Activated CD4-positive, CD25-positive, alpha-beta regulatory T cell (primary cell): ENCODE measurements around the gene TTLL5.

Experiments
- DNase-seq, 4 experiments: peaks; one replicate each; lab custom pipeline; 2025; lab: John Stamatoyannopoulos, UW

The TTLL5 gene

DNA sequence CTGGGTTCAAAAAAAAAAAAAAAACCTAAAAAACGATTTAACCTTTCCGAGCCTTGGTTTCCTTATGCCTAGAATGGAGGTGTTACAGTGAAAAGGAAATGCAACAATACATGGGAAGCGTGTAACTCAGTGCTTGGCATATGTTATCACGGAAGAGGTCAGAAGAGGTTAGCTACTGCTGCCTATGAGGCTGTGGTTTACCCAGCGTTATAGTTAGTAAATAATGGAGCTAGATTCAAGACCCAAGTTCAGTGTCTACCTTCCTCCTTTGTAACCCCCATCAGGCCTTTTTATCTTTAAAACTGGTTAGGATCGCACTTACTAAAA, 325.4 kb downstream of the TTLL5 start:
- no peak for DNase-seq

DNA sequence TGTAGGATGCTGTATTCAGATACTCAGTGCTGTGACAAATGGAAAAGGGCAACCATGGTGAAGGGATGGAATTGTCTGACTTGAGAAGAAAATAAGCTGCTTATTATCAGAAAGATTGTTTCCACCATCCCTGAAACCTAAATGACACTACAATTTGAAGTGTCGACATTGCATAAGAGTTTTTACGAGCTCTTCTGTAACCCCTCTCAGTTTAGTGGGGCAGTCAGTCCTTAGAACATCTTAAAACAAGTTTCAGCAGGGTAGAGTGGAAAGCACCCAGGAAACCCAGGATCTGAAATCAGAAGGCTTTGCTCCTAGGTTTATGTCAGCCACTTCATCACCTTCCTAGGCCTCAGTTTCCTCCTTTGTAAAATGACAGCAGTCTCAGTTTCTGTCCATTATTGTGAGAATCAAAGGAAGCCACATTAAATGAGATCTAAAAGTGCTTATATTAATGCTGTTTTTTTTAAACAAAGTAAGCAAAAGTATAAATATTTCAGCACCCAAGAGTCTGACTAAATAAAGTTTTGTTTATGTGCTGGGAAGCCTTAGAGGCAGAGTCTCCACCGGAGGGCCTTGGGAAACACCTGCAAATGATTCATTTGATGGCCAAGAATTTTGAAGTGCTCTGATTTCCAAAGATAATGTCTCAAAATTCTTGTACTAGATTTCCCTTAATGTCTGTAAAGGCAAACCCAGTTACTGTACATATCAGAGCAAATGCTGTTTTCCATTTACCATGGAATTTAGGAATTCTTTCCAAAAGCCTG, 326.3 kb downstream of the TTLL5 start:
- DNase-seq, result no peak

DNA sequence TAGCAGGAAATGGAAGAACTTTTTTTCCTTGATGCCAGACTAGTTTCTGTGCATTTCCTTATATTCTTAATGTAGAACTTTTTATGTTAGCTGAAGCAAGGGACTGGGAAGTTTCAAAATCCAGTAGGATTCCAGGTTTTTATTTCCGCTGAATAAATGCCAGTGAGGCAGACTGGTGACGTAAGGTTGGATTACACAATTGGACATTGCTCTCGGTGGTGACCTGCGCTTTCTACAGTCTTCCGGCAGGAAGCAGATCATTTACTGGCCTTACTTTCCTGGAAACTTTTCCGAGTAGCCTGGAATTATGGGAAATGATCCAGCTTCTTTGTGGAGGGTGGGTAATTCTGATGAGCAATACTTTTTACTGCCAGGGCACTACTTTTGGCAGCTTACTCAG, 328.1 kb downstream of the TTLL5 start:
- DNase-seq, result no peak

DNA sequence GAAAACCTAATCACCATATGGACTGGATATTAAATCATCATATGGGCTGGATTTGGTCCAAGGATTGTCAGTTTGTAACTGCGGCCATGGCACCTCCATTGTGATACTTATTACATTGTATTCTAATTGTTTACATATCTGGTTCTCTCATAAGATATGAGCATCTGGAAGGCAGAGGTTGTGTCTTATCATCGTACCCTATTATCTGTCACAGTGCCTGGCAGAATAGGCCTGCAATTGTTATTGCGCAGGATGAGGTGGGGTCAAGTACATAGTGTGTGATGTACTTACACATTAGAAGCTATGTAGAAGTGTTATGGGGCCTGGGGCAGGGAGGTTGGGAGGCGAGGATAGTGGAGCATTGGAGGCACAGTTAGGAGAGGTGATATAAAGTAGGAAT, 329.3 kb downstream of the TTLL5 start:
- no peak for DNase-seq

DNA sequence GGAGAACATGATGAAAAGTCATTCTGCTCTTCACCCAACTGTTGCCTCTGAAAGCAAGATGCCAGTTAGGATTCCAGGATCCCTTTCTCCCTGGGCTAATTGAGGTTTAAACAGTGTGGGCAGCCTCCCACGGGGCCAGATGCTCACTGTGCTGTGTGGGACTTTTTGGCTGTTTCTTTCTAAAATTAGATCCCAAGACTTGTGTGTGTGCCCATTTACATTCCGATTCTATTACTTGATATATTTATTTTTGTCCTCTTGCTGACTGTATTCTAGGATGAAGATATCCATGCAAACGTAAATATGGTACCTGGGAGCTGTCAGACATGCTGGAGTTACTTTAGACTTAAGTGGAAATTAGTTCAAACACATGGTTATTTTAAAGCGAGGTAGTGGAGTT, 330.7 kb downstream of the TTLL5 start:
- no peak for DNase-seq

DNA sequence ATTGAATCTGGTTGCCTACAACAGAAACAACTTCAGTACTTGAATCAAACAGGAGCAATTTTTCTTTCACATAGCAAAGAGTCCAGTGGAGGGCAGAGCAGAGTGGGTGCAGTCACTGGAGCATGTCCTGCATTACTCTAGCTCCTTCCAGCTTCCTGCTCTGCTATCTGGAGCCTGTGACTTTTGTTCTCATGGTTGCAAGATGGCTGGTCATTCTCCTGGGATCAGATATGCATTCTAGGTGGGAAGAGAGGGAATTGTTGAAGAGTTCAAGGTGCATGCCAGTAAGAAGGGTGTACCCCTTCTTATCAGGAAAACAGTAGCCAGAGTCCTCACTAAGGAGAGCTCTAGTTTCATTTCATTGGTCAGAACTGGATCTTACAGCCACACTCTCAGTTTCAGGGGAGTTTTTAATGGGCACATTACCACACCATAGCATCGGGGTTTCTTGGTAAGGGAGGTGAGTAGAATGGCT, 332.6 kb downstream of the TTLL5 start:
- no peak for DNase-seq

DNA sequence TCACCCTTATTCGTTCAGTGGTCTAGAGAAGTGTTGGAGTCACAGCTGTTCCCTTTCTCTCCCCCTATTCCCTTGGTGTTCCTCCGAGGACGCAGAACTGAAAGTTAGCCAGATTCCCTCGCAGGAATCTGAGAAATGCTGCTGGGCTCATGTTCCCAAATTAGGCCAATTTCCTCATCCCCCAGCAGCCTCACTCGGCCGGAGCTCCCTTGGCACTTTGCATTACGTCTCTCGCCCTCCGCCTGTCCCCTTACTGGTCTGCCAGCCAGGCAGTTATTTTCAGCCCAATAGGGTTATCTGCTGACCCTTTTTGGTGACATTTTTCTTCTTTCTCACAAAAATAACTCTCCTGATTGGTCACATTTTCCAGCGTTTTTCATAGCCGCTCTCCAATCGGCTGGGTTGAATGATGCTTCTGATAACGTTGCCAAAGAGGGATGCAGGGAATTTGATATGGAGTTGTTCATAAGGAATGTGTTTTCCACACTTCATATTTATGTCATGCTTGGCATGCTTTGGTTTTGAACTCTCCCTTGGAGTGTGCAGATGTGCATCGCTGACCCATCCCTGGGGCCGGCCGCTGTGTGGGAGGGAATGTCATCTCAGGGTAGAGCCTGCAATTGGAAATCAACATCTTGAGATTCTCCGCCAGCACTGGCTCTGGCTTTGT, 334.5 kb downstream of the TTLL5 start:
- no peak for DNase-seq

DNA sequence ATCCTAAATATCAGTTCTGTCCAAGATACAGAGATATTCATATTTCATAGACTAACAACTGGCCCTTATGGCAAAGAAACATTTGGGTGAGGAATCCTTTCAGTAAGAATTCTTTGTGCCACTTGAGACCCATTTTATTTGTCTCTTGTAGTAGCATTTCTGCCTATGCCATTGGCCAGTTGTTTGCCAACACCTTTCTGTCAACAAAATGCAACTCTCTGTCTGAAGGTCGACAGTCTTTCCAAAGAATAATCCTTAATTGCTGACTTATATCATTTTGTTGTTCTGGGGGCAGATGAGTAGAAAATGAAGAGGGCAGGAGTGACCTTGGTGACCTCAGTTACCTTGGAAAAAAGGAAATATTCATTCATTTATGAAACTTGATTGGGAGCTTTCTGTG, 335.4 kb downstream of the TTLL5 start:
- no peak for DNase-seq

DNA sequence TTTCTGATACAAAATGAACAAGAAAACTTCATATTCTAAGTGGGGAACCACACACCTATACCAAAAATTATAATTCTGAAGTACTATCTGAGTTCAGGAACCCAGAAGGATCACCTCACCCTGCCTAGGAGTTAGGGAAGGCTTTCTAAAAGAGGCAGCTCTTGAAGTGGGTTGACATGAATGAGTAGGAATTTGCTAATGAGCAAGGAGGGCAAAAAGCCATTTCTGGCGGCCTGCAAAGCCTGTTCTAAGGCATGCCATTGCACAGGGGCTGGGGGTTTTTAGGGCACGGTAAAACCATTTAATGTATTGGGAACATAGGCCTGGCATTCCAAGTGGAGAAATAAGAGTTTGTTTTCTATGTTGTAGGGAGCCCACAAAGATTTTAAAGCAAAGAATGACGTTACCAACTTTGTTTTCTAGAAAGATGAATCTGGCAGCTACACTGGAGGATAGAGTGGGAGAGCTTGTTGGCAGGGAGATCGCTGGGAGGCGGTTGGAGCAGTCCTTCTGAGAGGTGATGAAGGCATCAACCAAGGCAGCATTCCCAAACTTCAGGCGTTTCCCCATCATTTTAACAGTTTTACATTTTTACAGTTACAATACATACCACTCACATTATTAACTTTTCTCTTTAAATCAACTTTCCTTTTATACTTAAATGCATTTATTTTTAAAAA, 338.6 kb downstream of the TTLL5 start:
- DNase-seq, result no peak

DNA sequence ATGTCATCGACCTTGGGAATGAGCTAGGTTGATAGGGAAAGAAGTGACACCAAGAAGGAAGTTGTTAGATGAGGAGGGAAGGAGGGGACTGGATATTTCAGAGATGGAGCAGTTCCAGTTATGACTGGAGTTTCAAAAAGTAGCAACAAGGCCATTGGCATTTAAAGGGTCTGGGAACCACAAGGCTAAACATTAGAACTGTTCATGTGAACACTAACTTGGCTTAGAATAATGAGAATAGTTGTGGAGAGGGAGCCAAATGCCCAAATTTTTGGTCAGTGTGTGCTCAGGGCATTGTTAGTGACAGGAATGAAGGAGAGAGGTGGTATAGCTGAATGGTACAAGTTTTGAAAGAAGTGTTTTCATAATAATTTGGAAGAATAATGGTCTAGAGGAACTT, 341.3 kb downstream of the TTLL5 start:
- DNase-seq, result no peak
